Fibroblast of skin of right biceps (primary cell): Measurements from ENCODE around the gene TNNT1.
A peak's percentile ranks its signal among the peaks of the same experiment; 100 is the strongest.
"Not testable (repeated sequence)": the region's sequence is repeated elsewhere in the genome, so short reads cannot be mapped to it uniquely, and the experiment has no call there.

Source experiments
- DNase-seq: peaks from one replicate; pipeline ENCODE4 v3.0.0-alpha.2; 2013

TNNT1 gene

GRCh38 chr19:55136399-55137102 is 12.5 kb downstream of the TNNT1 start:
- no peak for DNase-seq

GRCh38 chr19:55134736-55135135 is 14.3 kb downstream of the TNNT1 start:
- DNase-seq: no peak

DNA sequence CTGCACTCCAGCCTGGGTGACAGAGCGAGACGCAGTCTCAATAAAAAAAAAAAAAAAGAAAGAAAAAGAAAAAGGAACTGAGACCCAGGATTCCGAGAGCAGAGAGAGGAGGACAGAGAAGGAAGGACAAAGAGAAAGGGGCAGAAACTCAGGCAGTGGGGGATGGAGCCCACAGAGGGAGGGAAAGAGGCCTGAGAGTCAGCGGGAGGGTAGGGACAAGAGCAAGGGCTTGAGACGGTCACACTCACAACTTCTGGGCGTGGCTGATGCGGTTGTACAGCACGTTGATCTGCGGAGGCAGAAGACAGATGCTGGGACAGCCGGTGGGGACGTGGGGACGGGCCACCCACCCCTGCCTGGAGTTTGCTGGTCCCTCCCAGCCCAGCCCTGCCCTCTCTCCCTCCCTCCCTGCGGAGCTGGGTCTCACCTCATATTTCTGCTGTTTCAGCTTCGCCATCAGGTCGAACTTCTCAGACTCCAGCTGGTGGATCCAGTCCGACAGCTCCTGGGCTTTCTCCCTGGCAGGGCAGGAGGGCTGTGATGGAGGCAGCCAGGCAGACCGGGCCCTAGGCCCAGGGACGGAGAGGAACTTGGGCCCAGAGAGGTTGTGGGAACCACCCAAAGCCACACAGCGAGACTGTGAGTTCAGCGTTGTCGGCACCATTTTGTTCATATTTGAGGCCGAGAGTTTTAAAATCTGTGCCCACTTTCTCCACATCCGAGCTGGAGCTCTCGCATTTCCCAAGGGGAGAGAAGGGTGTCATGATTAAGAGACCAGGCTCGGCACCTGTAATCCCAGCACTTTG is 15.2 kb downstream of the TNNT1 start:
- no peak for DNase-seq

GRCh38 chr19:55132453-55133129 is 16.4 kb downstream of the TNNT1 start:
- no peak for DNase-seq

- DNase-seq: peak; percentile 75
These were observed 17.6 kb downstream of the TNNT1 start for GRCh38 chr19:55131421-55131820.

DNA sequence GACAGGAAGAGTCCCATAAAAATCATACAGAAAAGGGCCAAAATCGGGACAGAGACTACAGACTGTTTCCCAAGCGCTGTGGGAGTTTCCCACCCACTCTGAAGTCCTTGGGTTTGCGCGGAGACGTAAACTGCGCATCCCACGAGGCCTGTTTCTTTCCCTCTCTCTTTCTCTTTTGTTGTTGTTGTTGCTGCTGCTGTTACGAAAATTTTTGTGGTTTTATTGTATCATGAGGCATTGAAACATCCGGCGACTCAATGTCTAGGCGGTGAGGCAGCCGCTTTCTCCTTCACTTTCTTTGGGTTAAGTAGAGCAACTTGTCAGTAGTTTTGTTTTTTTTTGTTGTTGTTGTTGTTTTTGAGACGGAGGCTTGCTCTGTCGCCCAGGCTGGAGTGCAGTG is 30.0 kb downstream of the TNNT1 start:
- DNase-seq: peak; percentile 32

- DNase-seq: peak; percentile 49
These were observed 30.5 kb downstream of the TNNT1 start for GRCh38 chr19:55118401-55118991.

- DNase-seq: peak; percentile 99
These were observed 31.2 kb downstream of the TNNT1 start for GRCh38 chr19:55117663-55118391.

- DNase-seq: no peak
These were observed 31.9 kb downstream of the TNNT1 start, which contains the start of gene PPP1R12C for GRCh38 chr19:55116859-55117662. PPP1R12C (minus strand) TSS chr19:55117637; CDS start chr19:55117543, 94 bp downstream.

GRCh38 chr19:55116232-55116858 is 32.7 kb downstream of the TNNT1 start:
- peak; percentile 56 for DNase-seq

DNA sequence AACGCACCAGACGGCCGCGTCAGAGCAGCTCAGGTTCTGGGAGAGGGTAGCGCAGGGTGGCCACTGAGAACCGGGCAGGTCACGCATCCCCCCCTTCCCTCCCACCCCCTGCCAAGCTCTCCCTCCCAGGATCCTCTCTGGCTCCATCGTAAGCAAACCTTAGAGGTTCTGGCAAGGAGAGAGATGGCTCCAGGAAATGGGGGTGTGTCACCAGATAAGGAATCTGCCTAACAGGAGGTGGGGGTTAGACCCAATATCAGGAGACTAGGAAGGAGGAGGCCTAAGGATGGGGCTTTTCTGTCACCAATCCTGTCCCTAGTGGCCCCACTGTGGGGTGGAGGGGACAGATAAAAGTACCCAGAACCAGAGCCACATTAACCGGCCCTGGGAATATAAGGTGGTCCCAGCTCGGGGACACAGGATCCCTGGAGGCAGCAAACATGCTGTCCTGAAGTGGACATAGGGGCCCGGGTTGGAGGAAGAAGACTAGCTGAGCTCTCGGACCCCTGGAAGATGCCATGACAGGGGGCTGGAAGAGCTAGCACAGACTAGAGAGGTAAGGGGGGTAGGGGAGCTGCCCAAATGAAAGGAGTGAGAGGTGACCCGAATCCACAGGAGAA is 33.5 kb downstream of the TNNT1 start:
- peak; percentile 52 for DNase-seq

- no peak for DNase-seq
These were observed 34.4 kb downstream of the TNNT1 start for GRCh38 chr19:55114566-55115145.

DNA sequence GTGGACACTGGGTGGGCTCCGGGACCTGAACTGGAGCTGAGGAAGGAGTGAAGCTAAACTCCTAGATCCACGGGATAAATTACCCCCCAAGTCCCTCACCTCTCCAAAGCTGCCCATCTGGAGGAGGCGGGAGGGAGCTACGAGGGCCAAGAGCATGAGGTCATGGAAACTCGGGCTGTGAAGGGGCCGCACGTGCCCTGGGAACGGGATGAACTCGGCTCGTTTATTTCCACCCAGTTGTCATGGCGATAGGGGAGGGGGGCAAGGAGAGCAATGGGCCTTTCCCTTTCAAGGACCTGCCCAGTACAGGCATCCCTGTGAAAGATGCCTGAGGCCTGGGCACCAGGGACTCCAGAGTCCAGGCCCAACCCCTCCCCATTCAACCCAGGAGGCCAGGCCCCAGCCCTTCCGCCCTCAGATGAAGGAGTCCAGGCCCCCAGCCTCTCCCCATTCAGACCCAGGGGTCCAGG is 35.4 kb downstream of the TNNT1 start:
- DNase-seq: peak; percentile 83

DNA sequence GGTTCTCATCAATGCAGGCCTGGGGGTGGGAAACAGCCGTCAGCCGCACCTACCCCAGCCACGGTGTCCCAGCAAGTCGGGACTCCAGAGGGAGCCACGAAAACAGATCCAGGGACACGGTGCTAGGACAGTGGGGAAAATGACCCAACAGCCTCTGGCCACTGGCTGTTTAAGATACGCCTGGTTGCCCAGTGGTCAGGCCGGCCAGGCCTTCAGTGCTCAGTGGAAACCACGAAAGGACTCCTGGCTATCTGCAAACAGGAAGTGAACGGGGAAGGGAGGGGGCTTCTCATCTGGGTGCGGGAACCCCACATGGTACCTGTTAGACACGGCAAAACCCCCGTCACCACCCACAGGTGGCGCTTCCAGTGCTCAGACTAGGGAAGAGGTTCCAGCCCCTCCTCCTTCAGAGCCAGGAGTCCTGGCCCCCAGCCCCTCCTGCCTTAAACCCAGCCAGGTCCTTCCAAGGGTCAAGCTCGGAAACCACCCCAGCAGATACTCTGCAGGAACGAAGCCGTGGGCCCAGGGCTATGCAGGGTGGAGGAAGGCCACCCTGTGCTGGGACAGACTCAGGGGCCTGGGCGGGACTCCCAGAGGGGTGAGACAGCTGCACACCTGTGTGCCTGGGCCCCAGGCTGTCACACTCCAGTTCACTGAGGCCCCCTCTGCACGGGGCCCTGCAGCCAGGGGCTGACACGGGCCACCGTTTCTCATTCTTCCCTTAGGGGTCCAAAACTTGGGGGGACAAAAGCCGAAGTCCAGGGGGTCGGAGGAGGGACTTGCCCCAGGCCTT is 36.0 kb downstream of the TNNT1 start:
- DNase-seq: no peak

DNA sequence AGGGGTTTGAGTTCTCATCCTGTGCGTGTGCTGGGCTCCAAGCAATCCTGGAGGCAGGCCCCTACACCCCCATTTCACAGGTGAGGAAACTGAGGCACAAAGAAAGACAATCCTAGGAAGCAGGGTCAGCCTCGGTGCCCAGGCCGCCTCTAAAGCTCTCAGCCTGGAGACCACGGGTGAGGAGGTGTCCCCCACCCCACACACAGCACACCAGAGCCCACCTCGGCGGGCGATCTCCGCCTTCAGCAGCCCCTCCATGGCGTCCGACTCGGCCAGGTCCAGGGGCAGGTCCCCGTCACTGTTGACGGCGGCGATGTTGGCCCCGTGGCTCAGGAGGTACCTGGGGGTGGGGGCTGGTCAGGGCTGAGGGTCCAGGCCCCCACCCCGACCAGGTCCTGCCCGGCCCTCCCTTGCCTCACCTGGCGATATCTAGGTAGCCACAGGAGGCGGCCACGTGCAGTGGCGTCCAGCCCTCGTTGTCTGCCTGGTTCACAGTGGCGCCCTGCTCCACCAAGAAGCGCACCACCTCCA is 36.7 kb downstream of the TNNT1 start:
- no peak for DNase-seq

DNA sequence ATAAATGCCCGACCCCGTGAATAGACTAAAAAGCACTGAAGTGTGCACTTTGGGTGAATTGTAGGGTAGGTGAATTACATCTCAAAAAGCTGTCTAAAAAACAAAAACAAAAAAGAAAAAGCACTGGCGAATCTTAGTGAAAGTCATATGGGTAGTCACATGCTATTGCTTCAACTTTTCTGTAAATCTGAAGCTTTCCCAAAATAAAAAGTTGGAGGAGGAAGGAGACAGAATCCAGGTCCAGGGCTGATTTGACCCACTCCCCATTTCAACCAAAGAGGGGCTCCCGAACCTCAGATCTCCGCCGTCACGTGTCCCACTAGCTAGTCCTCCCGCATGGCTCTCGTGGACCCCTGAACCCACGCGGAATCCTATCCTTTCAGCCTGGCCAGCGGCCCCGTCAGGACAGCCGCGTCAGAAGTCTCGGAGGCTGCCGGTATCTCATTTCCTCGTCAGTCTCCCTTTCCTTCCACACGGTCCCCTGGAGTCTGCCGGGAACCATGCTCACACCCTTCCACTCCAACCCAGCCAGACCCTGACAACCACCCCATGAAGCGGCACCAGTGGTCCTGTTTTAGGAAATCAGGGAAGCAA is 37.7 kb downstream of the TNNT1 start:
- DNase-seq: no peak

DNA sequence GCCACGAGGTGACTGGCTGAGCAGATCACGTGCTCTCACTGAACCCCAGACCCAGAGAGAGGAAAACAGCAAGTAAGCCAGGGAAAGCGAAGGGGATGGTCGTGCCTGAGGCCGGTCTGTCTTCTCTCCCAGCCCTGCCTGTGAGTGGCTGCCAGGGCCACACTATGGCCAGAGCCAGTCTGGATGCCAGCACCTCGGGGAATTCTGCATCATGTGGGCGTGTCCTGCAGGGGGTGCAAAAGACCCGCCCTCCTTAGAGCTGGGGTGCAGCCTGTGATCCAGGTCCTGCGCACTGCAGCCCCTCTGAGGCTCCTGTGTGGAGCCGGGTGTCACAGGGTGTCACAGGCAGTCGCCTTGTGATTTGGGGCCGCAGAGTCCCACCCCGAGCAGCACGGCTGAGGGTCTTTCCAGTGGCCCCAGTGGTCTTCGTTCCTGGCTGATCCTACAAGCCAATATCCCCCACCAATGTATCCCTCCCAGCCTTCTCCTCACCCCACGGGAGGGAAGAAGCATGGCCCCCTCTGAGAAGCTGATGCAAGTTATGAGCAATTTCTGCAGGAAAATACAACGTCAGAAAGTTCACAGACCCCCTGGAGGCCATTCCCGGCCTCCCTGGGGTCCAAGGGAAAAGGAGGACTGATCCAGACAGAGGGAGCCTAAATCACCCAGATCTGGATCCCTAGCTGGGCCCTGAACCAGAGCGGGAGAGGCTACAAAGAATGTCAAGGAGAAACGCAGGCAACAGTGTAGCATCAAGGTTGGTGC is 39.3 kb downstream of the TNNT1 start:
- no peak for DNase-seq

DNA sequence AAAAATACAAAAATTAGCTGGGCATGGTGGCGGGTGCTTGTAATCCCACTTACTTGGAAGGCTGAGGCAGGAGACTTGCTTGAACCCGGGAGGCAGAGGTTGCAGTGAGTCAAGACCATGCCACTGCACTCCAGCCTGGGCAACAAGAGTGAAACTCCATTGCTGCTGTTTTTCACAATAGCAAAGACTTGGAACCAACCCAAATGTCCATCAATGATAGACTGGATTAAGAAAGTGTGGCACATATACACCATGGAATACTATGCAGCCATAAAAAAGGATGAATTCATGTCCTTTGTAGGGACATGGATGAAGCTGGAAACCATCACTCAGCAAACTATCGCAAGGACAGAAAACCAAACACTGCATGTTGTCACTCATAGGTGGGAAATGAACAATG is 41.8 kb downstream of the TNNT1 start:
- not testable (repeated sequence) for DNase-seq
